MCF 10A (cell line): ENCODE data around the gene PLXNB2. TPM values are rescaled to one million over a fixed set of nuclear protein-coding genes. Genes with fewer than 3 reads are reported as not detected.
A peak's percentile ranks its signal among the peaks of the same experiment; 100 is the strongest.

Experiments used
- BruUV-seq: library from RNA; stranded (reverse); fragments of 400-500 nt; replicated peaks from 2 replicates; lab custom pipeline; 2021; lab: Mats Ljungman, UMichigan
- CTCF ChIA-PET: fragments of 300-600 bp; sonication (Branson Sonifier 250); formaldehyde crosslinking; extraction: SDS; loops from one replicate; lab custom pipeline; 2021; ENCODE audit warnings: antibody characterized with exemption, inconsistent platforms; lab: Yijun Ruan, JAX
- POLR2A ChIA-PET: fragments of 300-600, 350-650 bp; sonication (Branson Sonifier 250); formaldehyde crosslinking; extraction: SDS; loops from one replicate; lab custom pipeline; 2020; ENCODE audit warnings: antibody characterized with exemption, inconsistent platforms; lab: Yijun Ruan, JAX
- DNase-seq: peaks from one replicate; pipeline ENCODE4 v3.0.0-alpha.2; 2018; ENCODE audit not compliant: unreplicated experiment
- H3K27ac Mint-ChIP-seq: one replicate; pipeline ENCODE4 v1.8.0; 2022; ENCODE audit warnings: mild to moderate bottlenecking, low read depth, mixed read lengths; ENCODE audit not compliant: unreplicated experiment
- H3K27me3 Mint-ChIP-seq: one replicate; pipeline ENCODE4 v1.8.0; 2022; ENCODE audit warnings: mixed read lengths; ENCODE audit not compliant: insufficient read depth, unreplicated experiment
- H3K36me3 Mint-ChIP-seq: one replicate; pipeline ENCODE4 v1.8.0; 2022; ENCODE audit warnings: mild to moderate bottlenecking, moderate library complexity, mixed read lengths; ENCODE audit not compliant: insufficient read depth, unreplicated experiment
- H3K4me1 Mint-ChIP-seq: one replicate; pipeline ENCODE4 v1.8.0; 2022; ENCODE audit warnings: mixed read lengths; ENCODE audit not compliant: insufficient read depth, unreplicated experiment
- H3K4me3 Mint-ChIP-seq: one replicate; pipeline ENCODE4 v1.8.0; 2022; ENCODE audit warnings: mild to moderate bottlenecking, moderate library complexity, mixed read lengths; ENCODE audit not compliant: unreplicated experiment
- H3K9me3 Mint-ChIP-seq: one replicate; pipeline ENCODE4 v1.8.0; 2022; ENCODE audit warnings: mixed read lengths; ENCODE audit not compliant: unreplicated experiment
- intact Hi-C: fragments of 100-400 bp; cut with micrococcal nuclease; formaldehyde crosslinking; loops from 2 replicates; pipeline ENCODE4 v1.14.1; 2022
- total RNA-seq: library from RNA; stranded (reverse); gene quantifications from 2 replicates; pipeline ENCODE4 v1.2.3, GENCODE V29; 2022
- TF ChIP-seq, protein P1 (sequence below): fragments of 200-600 bp; IDR thresholded peaks from one replicate; pipeline ENCODE4 v1.8.0; 2022; ENCODE audit warnings: antibody characterized with exemption, mild to moderate bottlenecking; ENCODE audit not compliant: unreplicated experiment

The PLXNB2 gene
- total RNA-seq, 1 experiment from 2014 or later = 199 TPM

GRCh38 chr22:50301581-50301991 lies 5.9 kb downstream of the PLXNB2 start:
- ChIA-PET CTCF (interaction anchor here (0.6 to 2.6 kb wide), 3 partner anchors 26 to 126 kb away, joined by 3 to 19 read pairs (median 3); no protein-coding TSS in a partner anchor), POLR2A (interaction anchor here (1.3 to 6.6 kb wide), 2 partner anchors 9 to 56 kb away, joined by 4 to 73 read pairs; no protein-coding TSS in a partner anchor)
- DNase-seq = no peak
- Mint-ChIP-seq H3K4me1 (peaks cover 34% of the 10 kb centered on the region), H3K9me3 (no peaks in the 10 kb centered on the region), H3K4me3 (peak overlapping the region; percentile 81), H3K27ac (peak overlapping the region; percentile 87), H3K36me3 (peaks cover 47% of the 10 kb centered on the region), H3K27me3 (no peaks in the 10 kb centered on the region)
- TF ChIP-seq, protein P1, sequence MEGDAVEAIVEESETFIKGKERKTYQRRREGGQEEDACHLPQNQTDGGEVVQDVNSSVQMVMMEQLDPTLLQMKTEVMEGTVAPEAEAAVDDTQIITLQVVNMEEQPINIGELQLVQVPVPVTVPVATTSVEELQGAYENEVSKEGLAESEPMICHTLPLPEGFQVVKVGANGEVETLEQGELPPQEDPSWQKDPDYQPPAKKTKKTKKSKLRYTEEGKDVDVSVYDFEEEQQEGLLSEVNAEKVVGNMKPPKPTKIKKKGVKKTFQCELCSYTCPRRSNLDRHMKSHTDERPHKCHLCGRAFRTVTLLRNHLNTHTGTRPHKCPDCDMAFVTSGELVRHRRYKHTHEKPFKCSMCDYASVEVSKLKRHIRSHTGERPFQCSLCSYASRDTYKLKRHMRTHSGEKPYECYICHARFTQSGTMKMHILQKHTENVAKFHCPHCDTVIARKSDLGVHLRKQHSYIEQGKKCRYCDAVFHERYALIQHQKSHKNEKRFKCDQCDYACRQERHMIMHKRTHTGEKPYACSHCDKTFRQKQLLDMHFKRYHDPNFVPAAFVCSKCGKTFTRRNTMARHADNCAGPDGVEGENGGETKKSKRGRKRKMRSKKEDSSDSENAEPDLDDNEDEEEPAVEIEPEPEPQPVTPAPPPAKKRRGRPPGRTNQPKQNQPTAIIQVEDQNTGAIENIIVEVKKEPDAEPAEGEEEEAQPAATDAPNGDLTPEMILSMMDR = no peak
- BruUV-seq = no TSS peak
- intact Hi-C loops = no loop called here

DNA sequence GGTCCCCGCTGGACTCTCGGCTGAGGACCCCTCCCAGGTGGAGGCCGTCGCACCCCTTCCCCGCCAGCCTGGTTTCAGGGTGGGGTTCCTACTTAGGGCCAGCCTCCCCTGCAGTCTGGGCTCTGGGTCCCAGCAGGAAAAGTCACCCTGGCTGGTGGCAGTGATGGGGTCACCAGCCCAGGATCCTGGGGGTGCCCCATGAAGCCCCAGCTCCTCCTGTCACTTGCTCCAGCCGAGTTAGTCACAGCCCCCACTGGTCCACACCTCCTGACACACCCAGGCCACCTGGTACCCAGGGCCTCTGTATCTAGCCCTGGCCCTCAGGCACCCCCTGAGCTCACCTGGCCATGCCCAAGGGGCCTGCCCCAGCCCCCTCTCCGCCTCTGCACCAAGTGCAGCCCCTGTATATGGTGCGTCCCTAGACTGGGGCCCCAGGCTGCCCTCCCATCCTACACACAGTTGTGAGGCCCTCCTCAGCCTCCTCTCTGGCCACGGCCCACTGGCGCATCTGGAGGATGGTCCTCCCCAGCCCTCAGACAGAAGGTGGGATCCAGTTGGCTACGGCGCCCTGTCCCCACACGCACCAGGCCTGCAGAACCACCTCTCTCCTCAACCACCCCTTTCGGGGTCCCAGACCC lies 6.7 kb downstream of the PLXNB2 start:
- intact Hi-C loops = no loop called here
- Mint-ChIP-seq H3K9me3 (no peaks in the 10 kb centered on the region), H3K27me3 (no peaks in the 10 kb centered on the region), H3K4me3 (peak overlapping the region; percentile 81), H3K36me3 (peaks cover 40% of the 10 kb centered on the region), H3K27ac (no peak overlapping the region), H3K4me1 (peaks cover 34% of the 10 kb centered on the region)
- CTCF ChIA-PET = interaction anchor here (0.6 to 0.9 kb wide), 5 partner anchors 50 to 152 kb away, joined by 3 to 4 read pairs (median 3); no protein-coding TSS in a partner anchor
- BruUV-seq = no TSS peak
- POLR2A ChIA-PET = interaction anchor here (1.3 kb wide), 1 partner anchor 55 kb away, joined by 4 read pairs; no protein-coding TSS in a partner anchor
- TF ChIP-seq, protein P1 = no peak
- DNase-seq = no peak

GRCh38 chr22:50299785-50300619 lies 7.4 kb downstream of the PLXNB2 start:
- CTCF ChIA-PET = interaction anchor here (0.7 to 0.9 kb wide), 3 partner anchors 63 to 151 kb away, joined by 3 to 4 read pairs (median 4); no protein-coding TSS in a partner anchor
- no peak for DNase-seq
- peaks cover 34% of the 10 kb centered on the region for H3K4me1 Mint-ChIP-seq
- intact Hi-C loops = no loop called here
- POLR2A ChIA-PET = interaction anchor here (0.9 kb wide), 1 partner anchor 55 kb away, joined by 3 read pairs; no protein-coding TSS in a partner anchor
- no peak overlapping the region for H3K27ac Mint-ChIP-seq
- BruUV-seq = no TSS peak
- H3K9me3 Mint-ChIP-seq = no peaks in the 10 kb centered on the region
- H3K36me3 Mint-ChIP-seq = peaks cover 47% of the 10 kb centered on the region
- H3K4me3 Mint-ChIP-seq = no peak overlapping the region
- no peaks in the 10 kb centered on the region for H3K27me3 Mint-ChIP-seq
- TF ChIP-seq, protein P1 = no peak
